HG02884 (cell line): ENCODE results near the gene SIRT4.

Experiments
- ATAC-seq: cut with Tn5 transposase; IDR thresholded peaks from one replicate; pipeline ENCODE4 v1.9.1; 2021; ENCODE audit warnings: mild to moderate bottlenecking, moderate library complexity; ENCODE audit not compliant: unreplicated experiment

SIRT4 gene

DNA sequence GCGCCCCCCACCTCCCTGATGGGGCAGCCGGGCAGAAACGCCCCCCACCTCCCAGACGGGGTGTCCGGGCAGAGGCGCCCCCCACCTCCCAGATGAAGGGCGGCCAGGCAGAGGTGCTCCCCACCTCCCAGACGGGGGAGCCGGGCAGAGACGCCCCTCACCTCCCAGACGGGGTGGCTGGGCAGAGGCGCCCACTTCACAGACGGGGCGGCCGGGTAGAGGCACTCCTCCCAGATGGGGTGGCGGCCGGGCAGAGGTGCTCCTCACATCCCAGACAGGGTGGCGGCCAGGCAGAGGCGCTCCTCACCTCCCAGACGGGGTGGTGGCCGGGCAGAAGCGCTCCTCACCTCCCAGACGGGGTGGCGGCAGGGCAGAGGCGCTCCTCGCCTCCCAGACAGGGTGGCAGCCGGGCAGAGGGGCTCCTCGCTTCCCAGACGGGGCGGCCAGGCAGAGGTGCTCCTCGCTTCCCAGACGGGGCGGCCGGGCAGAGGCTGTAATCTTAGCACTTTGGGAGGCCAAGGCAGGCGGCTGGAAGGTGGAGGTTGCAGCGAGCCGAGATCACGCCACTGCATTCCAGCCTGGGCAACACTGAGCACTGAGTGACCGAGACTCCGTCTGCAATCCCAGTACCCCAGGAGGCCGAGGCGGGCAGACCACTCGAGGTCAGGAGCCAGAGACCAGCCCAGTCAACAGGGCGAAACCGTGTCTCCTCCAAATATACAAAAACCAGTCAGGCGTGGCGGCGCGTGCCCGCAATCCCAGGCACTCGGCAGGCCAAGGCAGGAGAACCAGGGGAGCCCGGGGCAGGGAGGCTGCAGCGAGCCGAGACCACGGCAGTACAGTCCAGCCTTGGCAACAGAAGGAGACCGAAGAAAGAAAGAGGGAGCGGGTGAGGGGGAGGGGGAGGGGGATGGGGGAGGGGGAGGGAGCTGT lies 23.7 kb upstream of the SIRT4 start:
- no peak for ATAC-seq

DNA sequence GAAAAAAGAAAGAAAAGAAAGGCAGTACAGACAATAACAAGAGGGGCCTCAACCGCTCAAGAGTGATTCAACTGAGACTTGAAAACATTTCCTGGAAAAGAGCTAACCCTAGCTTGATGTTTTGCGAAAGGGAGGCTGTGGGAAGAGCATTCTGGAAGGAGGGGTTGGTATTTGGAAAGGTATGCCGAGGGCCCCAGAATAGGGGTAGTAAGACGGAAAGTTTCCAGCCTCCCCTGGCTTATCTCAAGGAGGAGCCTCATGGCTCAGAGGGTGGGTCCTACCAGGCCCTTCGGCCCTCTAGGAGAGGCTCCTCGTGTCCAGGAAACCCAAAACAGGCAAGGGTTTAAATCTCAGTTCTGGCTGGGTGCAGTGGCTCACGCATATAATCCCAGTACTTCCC lies 18.8 kb upstream of the SIRT4 start:
- ATAC-seq: no peak

DNA sequence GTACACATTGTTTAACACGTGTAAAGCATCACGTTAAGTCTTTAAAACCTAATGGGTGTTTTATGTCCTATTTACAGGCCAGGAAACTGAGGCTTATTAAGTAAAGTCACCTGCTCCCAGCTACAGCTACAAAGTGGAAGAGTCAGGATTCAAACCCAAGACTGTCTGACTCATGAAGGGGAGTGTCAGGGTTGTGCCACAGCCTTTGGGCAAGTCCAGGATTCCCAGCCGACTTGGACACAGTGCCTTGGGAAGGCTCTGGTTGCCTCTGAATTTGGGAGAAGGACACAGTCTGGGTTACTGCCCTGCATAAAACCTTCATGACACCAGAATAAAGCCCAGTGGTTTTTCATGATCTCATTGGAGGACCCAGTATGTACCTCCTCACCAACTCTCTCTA lies 17.7 kb upstream of the SIRT4 start:
- no peak for ATAC-seq

DNA sequence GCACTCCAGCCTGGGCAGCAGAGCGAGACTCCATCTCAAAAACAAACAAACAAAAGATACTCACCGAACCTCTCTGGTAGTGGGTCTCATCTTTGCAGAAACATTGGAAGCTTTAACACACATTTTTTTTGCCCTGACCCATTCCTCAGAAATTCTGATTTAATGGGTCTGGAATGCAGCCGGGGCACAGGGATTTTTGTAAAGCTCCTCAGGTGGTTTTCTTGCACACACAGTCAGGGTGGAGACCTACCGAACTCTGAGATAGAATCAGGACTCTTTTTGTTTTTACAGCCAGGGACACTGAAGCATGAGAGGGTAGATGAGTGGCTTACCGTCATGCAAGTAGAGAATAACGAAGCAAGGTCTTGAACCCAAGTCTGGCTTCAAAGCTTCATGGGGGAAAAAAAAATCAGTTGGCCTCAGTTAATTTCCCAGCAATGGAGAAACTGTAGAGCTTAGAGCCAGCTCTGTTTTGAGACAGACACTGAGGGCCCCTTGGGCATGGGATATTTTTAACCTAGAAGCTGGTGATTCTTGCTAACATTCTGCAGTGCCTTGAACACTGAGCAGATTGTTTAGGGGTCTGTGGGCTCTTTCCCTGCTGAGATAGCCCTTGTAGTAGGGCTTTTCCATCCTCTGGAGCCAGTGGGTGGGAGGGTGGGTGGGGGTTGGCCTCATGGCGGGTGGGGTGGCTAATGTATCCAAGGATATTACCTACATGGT lies 15.2 kb upstream of the SIRT4 start:
- ATAC-seq: no peak

DNA sequence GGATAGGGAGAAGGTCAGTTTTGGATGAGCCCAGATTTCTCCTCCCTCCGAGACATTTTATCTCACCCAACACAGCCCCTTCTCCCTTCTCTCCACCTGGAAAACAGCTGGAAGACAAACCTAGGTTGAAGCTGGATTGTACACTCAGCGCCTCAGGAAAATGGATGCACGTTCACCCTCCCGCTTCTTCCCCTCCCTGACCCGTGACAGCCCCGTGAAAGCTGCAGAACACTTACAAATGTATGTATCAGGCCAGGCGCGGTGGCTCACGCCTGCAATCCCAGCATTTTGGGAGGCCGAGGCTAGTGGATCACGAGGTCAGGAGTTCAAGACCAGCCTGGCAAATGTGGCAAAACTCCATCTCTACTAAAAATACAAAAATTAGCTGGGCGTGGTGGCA lies 14.6 kb upstream of the SIRT4 start:
- ATAC-seq: no peak

DNA sequence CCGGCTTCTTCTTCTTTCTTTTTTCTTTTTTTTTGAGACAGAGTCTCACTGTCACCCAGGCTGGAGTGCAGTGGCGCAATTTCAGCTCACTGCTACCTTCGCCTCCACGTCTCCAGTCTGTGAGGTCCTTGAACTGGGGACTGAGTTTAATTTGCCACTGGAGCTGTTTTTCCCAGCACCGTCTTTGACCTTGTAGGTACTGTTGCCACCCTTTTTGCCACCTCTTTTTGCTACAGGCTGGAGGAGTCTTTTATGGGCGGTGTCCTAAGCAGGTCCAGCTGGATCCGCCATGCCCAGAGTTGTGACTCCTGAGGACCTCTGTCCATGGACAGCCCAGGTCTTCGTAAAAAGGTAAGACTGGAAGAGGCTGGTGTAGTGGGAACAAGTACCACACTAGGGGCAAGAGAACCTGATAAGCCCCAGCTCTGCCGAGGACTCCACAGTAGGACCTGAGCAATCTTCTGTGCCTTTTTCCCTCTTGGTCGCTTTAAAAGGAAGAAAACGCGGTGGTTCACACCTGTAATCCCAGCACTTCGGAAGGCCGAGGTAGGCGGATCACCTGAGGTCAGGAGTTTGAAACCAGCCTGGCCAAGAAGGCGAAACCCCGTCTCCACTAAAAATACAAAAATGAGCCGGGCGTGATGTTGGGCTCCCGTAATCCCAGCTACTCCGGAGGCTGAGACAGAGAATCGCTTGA lies 11.4 kb upstream of the SIRT4 start:
- ATAC-seq: no peak

DNA sequence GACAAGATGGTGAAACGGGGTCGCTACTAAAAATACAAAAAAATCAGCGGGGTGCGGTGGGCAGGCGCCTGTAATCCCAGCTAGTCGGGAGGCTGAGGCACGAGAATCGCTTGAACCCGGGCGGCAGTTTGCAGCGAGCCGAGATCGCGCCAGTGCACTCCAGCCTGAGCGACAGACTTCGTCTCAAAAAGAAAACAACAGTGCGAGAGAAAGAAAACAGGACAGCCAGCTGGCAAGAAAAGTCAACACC lies 9.8 kb upstream of the SIRT4 start:
- ATAC-seq: no peak

DNA sequence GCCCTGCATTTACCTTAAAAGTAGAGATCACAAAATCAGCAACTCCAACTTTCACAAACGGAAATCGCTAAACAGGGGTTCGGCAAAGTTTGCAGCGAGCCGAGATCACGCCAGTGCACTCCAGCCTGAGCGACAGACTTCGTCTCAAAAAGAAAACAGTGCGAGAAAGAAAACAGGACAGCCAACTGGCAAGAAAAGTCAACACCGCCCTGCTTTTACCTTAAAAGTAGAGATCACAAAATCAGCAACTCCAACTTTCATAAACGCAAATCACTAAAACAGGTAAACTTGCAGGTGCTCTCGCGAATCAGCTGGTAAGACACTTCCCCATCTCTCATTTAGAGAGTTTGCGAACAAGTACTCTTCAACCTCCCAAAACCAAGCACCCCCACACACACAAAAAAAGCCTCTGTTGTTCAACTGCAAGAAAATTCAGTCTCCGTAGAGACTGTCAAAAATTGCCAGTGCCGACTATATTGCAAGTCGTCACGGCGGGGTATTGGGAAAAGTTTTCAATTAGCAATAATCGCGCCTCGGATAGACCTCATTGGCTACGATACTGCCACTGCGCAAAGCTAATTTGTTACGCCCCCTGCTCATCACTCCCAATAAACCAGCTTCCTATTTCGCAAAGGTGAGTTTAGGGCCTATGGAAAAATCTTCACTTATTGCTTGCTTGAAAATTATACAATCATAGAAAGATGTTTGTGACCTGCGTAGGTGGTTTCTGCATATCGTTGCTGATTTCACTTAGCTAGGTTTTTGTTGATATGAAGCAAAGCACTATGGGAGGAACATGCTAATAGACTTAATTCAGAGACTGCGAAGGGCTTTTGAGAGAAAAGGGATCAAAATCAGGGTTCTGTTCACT lies 9.2 kb upstream of the SIRT4 start, which contains the start of gene RNU4-1:
TSS of gene RNU4-1 (minus strand) at position 577 of the 871 bp plus-strand sequence.
- ATAC-seq: no peak

DNA sequence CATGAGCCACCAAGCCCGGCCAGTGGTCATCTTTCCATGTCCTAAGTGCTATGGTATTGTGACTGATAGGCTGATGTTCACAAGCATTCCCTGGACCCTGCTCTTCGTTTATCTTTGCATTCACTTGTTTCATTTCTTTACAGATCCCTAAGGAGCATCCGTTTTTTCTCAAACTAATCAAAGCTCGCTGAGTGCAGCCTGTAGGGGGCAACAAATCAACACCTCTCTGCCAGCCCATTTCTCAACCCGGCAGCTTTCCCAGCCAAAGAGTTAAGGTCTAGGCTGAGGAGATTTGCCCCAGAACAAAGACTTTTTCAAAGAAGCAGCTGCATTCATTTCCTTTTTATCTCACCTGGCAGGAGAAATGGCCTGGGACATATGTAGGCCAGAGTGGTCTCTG lies 12.1 kb downstream of the SIRT4 start:
- no peak for ATAC-seq

DNA sequence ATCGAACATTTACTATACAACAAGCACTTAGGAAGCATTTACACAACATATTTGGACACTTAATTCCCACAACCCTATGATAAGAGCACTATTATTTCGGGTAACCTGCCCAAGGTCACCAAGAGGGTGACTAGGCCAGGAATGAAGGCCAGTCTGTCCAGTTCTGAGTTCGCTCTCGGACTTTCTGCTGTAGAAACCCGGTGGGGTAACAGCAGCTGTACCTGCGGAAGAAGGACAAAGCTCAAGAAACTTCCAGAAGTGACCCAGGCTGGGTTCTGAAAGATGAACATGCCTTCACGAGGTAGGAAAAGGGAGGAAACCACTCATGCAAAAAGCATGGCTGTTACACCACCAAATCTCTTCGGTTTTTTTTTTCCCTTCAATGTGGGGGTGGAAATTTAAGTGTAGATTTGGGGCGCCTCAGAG lies 14.7 kb downstream of the SIRT4 start:
- ATAC-seq: no peak

DNA sequence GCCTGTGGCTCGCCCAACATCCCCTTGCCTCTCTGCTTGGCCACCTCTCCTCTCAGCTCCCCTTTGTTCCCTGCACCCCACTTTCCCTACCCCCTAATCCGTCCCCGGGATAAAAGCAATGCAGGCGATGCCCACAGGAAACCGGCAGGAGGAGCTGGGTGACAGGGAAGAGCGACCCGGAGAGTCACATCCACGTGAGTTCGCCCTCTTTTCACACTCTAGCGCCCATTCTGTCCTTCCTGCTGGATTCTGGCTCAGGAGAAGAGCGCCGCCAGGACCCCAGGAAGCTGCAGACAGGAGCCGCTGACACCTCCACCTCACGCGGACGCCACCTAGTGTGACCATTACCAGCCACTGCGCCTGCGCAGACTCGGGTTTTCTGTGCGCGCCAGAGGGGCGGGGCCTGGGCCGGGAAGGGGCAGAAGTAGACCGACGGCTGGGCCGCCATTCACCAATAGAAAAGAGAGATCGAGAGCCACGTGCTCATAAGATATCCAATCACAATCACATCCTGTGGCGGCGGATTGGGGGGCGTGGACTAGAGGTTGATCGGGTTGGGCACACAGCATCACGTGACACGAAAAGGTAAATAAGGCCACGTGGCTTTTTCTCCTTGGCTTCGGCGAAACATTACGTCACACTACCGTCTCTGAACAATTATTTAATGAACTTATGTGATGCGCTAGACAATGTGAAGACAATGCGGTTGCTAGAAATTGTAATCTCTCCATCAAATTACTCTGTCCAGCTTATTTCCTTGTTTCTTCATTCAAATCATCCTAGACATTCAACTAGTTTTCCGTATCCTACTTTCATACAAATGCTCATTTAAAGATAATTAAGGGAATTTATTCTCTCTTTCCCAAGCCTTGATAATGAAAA lies 15.3 kb downstream of the SIRT4 start:
- peak; percentile 93 for ATAC-seq

DNA sequence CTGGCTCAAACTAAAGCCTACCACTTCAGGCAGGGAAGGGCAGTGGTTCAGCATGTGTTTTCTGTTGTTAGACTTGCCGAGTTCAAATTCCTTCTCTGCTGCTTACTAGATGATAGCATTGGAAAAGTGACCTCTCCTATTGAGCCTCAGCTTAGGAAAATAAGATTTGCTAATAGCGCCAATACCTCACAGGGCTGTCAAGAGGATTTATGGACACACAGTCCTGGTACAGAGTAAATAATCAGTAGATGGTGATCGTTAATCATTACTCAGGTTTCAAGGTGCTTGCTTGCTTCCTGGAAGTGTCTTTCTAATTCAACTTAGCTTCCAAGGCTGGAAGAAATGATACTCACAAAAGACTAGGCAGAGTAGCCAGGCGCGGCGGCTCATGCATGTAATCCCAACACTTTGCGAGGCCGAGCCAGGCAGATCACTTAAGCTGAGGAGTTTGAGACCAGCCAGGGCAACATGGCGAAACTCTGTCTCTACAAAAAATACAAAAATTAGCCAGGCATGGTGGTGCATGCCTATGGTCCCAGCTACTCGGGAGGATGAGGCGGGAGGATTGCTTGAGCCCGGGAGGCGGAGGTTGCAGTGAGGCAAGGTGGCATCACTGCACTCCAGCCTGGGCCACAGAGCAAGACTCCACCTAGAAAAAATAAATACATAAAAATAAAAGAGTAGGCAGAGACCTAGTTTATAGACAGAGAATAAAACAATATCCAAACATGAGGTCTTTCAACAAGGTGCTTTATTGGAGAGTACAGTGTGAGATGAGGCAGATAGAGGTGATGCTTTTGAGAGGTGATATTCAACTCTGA lies 19.5 kb downstream of the SIRT4 start:
- ATAC-seq: no peak

DNA sequence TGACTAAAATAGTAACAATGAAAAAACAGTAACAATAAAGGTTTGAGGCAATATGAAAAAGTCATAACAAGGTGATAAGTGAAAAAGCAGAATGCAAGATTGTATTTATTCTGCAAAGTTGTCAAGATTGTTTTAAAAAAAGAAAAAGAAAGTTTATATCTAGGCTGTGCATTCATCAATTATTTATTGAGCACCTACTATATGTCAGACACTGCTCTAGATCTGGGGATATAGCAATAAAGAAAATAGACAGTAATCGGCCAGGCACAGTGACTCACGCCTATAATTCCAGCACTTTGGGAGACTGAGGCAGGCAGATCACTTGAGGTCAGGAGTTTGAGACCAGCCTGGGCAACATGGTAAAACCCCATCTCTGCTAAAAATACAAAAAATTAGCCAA lies 21.7 kb downstream of the SIRT4 start:
- ATAC-seq: no peak

DNA sequence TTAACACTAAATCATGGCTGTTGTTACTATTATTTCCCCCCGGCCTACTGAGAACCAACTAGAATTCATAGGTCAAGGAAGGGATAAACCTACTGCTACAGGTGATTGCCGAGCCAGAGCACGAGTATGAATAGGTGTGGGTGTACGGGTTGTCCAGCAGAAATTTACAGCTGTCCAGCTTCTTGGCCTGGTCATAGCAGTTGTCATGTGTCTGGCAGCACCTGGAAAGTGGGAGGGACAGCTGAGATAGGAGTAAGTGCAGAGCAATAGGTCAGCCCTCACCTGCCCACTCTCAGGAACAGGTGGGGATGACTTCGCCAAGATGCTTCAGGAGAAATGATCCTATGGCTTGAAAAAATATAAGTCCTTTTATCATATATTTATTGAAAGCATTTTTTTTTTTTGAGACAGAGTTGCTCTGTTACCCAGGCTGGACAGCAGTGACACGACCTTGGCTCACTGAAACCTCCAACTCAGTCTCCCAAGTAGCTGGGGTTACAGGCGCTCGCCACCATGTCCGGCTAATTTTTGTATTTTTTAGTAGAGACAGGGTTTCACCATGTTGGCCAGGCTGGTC lies 22.8 kb downstream of the SIRT4 start:
- no peak for ATAC-seq

DNA sequence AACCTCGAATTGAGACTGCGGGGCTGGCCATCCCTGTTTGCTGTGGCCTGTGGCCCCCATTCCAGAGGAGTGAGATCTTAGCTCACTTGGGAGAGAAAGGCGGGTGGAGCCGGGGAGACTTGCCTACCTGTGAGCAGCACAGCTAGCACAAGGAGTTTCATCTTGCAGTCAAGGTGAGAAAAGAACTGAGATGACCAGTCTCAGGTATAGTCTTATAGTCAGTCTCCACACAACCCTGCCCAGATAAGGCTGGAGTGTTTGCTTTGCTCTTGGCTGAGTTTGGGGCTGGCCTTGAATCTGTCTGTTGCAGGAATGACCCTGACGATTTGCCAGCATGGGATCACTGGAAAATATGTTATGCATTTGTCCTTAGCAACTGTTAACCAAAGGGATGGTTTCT lies 25.5 kb downstream of the SIRT4 start, which contains the start of gene PLA2G1B:
TSS of gene PLA2G1B (minus strand) at position 187 of the 400 bp plus-strand sequence. CDS start at position 161, 26 bp downstream.
- ATAC-seq: no peak

DNA sequence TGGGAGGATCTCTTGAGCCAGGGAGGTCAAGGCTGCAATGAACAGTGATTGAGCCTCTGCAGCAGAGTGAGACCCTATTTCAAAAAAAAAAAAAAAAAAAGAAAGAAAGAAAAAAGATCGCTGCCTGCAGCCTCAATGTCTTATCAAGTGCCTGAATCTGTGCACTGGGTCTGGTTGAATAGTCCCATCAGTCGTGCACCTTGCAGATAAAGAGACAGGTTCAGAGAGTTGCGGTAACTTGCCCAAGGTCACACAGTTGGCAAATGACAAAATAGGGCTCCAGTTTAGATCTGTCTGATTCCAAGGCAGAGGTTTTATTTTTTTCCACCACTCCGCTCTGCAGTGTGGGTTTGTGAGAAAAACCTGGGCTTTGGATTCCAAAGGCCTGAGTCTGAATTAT lies 26.1 kb downstream of the SIRT4 start:
- no peak for ATAC-seq

DNA sequence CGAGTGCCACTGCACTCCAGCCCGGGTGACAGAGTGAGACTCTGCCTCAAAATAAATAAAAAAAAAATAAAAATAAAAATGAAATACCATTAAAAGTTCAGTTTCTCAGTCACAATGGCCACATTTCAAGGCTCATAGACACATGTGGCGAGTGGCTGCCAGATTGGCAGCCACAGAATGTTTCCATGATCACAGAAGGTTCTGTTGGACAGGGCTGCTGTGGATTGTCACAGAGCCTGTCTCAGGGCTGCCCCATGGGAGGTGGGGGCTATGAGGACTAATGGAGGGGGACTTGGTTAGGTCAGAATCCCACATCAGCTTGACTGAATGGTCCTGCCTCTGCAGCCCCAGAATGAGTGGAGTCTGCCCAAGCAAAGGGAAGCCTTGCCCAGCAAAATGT lies 29.3 kb downstream of the SIRT4 start:
- no peak for ATAC-seq

DNA sequence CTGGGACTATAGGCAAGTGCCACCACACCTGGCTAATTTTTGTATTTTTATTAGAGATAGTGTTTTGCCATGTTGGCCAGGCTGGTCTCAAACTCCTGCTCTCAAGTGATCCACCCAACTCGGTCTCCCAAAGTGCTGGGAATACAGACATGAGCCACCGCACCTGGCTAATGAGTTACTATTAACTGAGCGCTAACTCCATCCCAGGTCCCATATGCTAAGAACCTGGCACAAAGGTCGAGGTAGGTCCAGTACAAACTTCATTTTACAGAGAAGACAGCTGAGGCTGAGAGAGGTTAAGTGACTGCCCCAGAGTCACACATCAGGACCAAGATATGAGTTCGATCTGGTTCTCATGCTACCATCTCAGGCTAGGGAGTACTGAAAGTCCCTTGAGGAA lies 29.9 kb downstream of the SIRT4 start:
- ATAC-seq: no peak

DNA sequence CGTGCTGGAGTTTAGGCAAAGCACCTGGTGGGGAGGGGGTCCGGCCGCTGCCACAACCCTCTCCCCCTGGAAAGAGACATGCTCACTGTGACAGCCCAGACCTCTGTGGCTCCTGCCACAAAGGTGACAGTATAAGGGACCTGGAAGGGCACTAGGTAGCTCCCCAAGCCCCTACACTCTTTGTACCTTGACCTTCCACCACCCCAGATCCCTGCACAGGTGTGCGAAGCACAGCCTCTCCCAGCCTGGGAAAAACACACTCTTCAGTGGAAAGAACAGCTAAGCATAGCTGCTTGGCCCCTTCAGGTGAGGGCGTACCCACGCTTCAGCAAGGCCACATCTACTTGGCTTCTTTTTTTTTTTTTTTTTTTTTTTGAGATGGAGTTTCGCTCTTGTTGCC lies 30.4 kb downstream of the SIRT4 start:
- ATAC-seq: no peak
